Neural cell (in vitro differentiated cells): Measurements from ENCODE around the gene TOR2A. TPM values are rescaled to one million over a fixed set of nuclear protein-coding genes. Genes with fewer than 3 reads are reported as not detected.

Source experiments
- H2AFZ ChIP-seq: fragments of 200-600, 300-800 bp; sonication (generic), shearing (Covaris generic); 2 replicates; pipeline ENCODE4 v1.6.0; 2014; ENCODE audit warnings: low read depth, mild to moderate bottlenecking, antibody characterized with exemption, low read length, moderate library complexity
- H3F3A ChIP-seq: fragments of 200-600 bp; shearing (Covaris generic); 2 replicates; pipeline ENCODE4 v1.6.1; 2016; ENCODE audit warnings: mild to moderate bottlenecking, moderate library complexity, mixed read lengths, antibody characterized with exemption, low read length; ENCODE audit not compliant: insufficient read depth, poor library complexity, severe bottlenecking
- H3K27ac ChIP-seq: fragments of 200-600, 300-800 bp; sonication (generic), shearing (Covaris generic); 2 replicates; pipeline ENCODE4 v1.5.1; 2014; ENCODE audit warnings: mild to moderate bottlenecking, low read length, moderate library complexity
- H3K27me3 ChIP-seq: fragments of 300-800, 200-600 bp; sonication (generic), shearing (Covaris generic); 2 replicates; pipeline ENCODE4 v1.6.0; 2014; ENCODE audit warnings: mild to moderate bottlenecking, low read depth, low read length, moderate library complexity; ENCODE audit not compliant: insufficient read depth
- H3K36me3 ChIP-seq: fragments of 300-800, 200-600 bp; sonication (generic), shearing (Covaris generic); 2 replicates; pipeline ENCODE4 v1.5.1; 2014; ENCODE audit warnings: mild to moderate bottlenecking, antibody characterized with exemption, low read length, moderate library complexity; ENCODE audit not compliant: insufficient read depth
- H3K4me2 ChIP-seq: fragments of 300-800, 200-600 bp; sonication (generic), shearing (Covaris generic); 2 replicates; pipeline ENCODE4 v1.6.0; 2014; ENCODE audit warnings: mild to moderate bottlenecking, low read length
- H3K4me3 ChIP-seq: fragments of 300-800, 200-600 bp; sonication (generic), shearing (Covaris generic); 2 replicates; pipeline ENCODE4 v1.5.1; 2014; ENCODE audit warnings: mild to moderate bottlenecking, low read length, moderate library complexity
- H3K79me2 ChIP-seq: fragments of 200-600 bp; shearing (Covaris generic); replicated peaks from 2 replicates; pipeline ENCODE4 v1.6.0; 2014; ENCODE audit warnings: mild to moderate bottlenecking, low read length, moderate library complexity; ENCODE audit not compliant: insufficient read depth
- H3K9ac ChIP-seq: fragments of 300-800, 200-600 bp; sonication (generic), shearing (Covaris generic); 2 replicates; pipeline ENCODE4 v1.6.1; 2016; ENCODE audit warnings: mild to moderate bottlenecking, low read length, mixed read lengths
- H3K9me2 ChIP-seq: fragments of 200-600 bp; shearing (Covaris generic); 2 replicates; pipeline ENCODE4 v1.6.1; 2016; ENCODE audit warnings: mild to moderate bottlenecking, low read length, mixed read lengths; ENCODE audit not compliant: insufficient read depth
- H3K9me3 ChIP-seq: fragments of 200-600, 300-800 bp; sonication (generic), shearing (Covaris generic); 2 replicates; pipeline ENCODE4 v1.6.1; 2016; ENCODE audit warnings: mild to moderate bottlenecking, mixed run types, low read length, moderate library complexity, mixed read lengths
- H4K20me1 ChIP-seq: fragments of 200-600 bp; shearing (Covaris generic); 2 replicates; pipeline ENCODE4 v1.6.1; 2016; ENCODE audit warnings: mild to moderate bottlenecking, mixed run types; ENCODE audit not compliant: insufficient read depth
- EP300 ChIP-seq: fragments of 450-650 bp; conservative IDR thresholded peaks from 2 replicates; pipeline ENCODE4 v1.6.1; 2014; ENCODE audit warnings: antibody characterized with exemption, mild to moderate bottlenecking, moderate library complexity; ENCODE audit not compliant: poor library complexity, severe bottlenecking
- EZH2 ChIP-seq: fragments of 200-600, 300-800 bp; shearing (Covaris generic), sonication (generic); IDR thresholded peaks from 2 replicates; pipeline ENCODE4 v1.6.1; 2014; ENCODE audit warnings: antibody characterized with exemption, low read length, borderline replicate concordance, mild to moderate bottlenecking; ENCODE audit not compliant: insufficient read depth, poor library complexity, severe bottlenecking
- MXI1 ChIP-seq: fragments of 450-650 bp; conservative IDR thresholded peaks from 2 replicates; pipeline ENCODE4 v1.6.1; 2014; ENCODE audit warnings: antibody characterized with exemption, mild to moderate bottlenecking; ENCODE audit not compliant: poor library complexity, severe bottlenecking
- POLR2AphosphoS5 ChIP-seq: IDR thresholded peaks from 2 replicates; pipeline ENCODE4 v1.6.1; 2012
- RAD21 ChIP-seq: fragments of 450-650 bp; conservative IDR thresholded peaks from 2 replicates; pipeline ENCODE4 v1.6.1; 2014; ENCODE audit warnings: antibody characterized with exemption, mild to moderate bottlenecking, moderate library complexity
- SMC3 ChIP-seq: fragments of 450-650 bp; conservative IDR thresholded peaks from 2 replicates; pipeline ENCODE4 v1.6.1; 2014; ENCODE audit warnings: antibody characterized with exemption, mild to moderate bottlenecking, moderate library complexity; ENCODE audit not compliant: poor library complexity
- TAF1 ChIP-seq: IDR thresholded peaks from 2 replicates; pipeline ENCODE4 v1.6.1; 2012; ENCODE audit warnings: low read depth
- polyA plus RNA-seq: library from polyadenylated mRNA; depleted of rRNA; stranded (reverse); fragments of >200 nt; gene quantifications from 2 replicates; pipeline ENCODE4 v1.2.3, GENCODE V29; 2014
- TF ChIP-seq, protein P1 (sequence below): fragments of 450-650 bp; IDR thresholded peaks from 2 replicates; pipeline ENCODE4 v1.5.1; 2014; ENCODE audit warnings: antibody characterized with exemption, mild to moderate bottlenecking, moderate library complexity; ENCODE audit not compliant: poor library complexity, severe bottlenecking
- TF ChIP-seq, protein P2 (sequence below): IDR thresholded peaks from 2 replicates; pipeline ENCODE4 v1.6.1; 2012; ENCODE audit warnings: borderline replicate concordance

TOR2A gene
- polyA plus RNA-seq, 1 donor from 2014 or later = 59.7 TPM

DNA sequence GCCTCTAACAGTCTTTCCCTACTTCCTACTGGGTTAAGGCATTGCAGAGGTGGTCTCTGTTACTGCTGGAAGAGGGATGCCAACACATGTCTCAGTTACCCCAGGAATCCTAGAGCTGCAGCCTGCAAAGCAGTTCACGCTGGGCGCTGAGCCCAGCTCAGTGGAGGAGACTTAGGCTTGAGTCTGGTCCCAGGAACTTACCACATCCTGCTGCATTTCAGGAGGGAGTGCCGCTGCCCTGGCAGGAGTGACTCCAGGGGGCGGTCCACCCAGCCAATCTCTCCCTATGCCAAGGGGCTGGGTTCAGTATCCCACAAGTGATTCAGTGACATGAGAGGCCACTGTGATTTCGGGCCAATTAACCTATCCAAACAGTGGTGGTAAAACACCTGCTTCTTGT lies 11.7 kb downstream of the TOR2A start:
- H3K9me2 ChIP-seq = no peaks in the 10 kb centered on the region
- H3K79me2 ChIP-seq = no peaks in the 10 kb centered on the region
- H3F3A ChIP-seq = no peaks in the 10 kb centered on the region
- no peaks in the 10 kb centered on the region for H3K36me3 ChIP-seq
- H2AFZ ChIP-seq = no peak overlapping the region
- H3K4me3 ChIP-seq = no peak overlapping the region
- H3K9ac ChIP-seq = no peak overlapping the region
- no peaks in the 10 kb centered on the region for H4K20me1 ChIP-seq
- no peak for TF ChIP-seq RAD21
- no peak for TF ChIP-seq SMC3
- no peak for TF ChIP-seq EZH2
- no peak for TF ChIP-seq EP300
- no peak for TF ChIP-seq POLR2AphosphoS5
- TF ChIP-seq, protein P1, sequence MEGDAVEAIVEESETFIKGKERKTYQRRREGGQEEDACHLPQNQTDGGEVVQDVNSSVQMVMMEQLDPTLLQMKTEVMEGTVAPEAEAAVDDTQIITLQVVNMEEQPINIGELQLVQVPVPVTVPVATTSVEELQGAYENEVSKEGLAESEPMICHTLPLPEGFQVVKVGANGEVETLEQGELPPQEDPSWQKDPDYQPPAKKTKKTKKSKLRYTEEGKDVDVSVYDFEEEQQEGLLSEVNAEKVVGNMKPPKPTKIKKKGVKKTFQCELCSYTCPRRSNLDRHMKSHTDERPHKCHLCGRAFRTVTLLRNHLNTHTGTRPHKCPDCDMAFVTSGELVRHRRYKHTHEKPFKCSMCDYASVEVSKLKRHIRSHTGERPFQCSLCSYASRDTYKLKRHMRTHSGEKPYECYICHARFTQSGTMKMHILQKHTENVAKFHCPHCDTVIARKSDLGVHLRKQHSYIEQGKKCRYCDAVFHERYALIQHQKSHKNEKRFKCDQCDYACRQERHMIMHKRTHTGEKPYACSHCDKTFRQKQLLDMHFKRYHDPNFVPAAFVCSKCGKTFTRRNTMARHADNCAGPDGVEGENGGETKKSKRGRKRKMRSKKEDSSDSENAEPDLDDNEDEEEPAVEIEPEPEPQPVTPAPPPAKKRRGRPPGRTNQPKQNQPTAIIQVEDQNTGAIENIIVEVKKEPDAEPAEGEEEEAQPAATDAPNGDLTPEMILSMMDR = no peak
- TF ChIP-seq TAF1 = no peak
- TF ChIP-seq MXI1 = no peak
- TF ChIP-seq, protein P2, sequence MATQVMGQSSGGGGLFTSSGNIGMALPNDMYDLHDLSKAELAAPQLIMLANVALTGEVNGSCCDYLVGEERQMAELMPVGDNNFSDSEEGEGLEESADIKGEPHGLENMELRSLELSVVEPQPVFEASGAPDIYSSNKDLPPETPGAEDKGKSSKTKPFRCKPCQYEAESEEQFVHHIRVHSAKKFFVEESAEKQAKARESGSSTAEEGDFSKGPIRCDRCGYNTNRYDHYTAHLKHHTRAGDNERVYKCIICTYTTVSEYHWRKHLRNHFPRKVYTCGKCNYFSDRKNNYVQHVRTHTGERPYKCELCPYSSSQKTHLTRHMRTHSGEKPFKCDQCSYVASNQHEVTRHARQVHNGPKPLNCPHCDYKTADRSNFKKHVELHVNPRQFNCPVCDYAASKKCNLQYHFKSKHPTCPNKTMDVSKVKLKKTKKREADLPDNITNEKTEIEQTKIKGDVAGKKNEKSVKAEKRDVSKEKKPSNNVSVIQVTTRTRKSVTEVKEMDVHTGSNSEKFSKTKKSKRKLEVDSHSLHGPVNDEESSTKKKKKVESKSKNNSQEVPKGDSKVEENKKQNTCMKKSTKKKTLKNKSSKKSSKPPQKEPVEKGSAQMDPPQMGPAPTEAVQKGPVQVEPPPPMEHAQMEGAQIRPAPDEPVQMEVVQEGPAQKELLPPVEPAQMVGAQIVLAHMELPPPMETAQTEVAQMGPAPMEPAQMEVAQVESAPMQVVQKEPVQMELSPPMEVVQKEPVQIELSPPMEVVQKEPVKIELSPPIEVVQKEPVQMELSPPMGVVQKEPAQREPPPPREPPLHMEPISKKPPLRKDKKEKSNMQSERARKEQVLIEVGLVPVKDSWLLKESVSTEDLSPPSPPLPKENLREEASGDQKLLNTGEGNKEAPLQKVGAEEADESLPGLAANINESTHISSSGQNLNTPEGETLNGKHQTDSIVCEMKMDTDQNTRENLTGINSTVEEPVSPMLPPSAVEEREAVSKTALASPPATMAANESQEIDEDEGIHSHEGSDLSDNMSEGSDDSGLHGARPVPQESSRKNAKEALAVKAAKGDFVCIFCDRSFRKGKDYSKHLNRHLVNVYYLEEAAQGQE = no peak
- no peak overlapping the region for H3K27ac ChIP-seq
- no peaks in the 10 kb centered on the region for H3K9me3 ChIP-seq
- H3K27me3 ChIP-seq = no peaks in the 10 kb centered on the region
- no peak overlapping the region for H3K4me2 ChIP-seq

DNA sequence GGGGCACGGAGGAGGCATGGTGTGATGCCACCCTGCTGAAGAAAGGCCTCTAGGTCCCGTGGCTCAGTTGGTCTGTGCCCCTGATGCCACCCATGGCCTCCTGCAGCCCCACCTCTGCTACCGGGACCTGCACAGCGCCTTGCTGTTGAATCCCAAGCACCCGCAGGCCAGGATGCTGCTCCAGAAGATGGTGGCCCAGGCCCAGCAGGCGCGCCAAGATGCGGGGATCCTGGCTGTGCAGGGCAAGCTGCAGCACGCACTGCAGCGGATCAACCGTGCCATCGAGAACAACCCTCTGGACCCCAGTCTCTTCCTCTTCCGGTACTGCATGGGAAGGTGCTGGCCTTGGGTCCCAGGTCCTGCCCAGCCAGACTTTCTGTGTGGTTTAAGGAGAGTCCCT lies 12.1 kb downstream of the TOR2A start:
- Histone ChIP-seq H3K79me2 (no peaks in the 10 kb centered on the region), H4K20me1 (no peaks in the 10 kb centered on the region), H3K36me3 (no peaks in the 10 kb centered on the region), H3F3A (no peaks in the 10 kb centered on the region), H3K4me3 (no peak overlapping the region), H3K27me3 (no peaks in the 10 kb centered on the region), H2AFZ (no peak overlapping the region), H3K27ac (no peak overlapping the region), H3K9me3 (no peaks in the 10 kb centered on the region), H3K4me2 (no peak overlapping the region), H3K9ac (no peak overlapping the region), H3K9me2 (no peaks in the 10 kb centered on the region)
- no peak for TF ChIP-seq EP300
- no peak for TF ChIP-seq MXI1
- TF ChIP-seq, protein P1 = no peak
- no peak for TF ChIP-seq TAF1
